Smooth muscle cell of bladder (primary cell): ENCODE measurements around the gene CCDC117. TPM values are rescaled to one million over a fixed set of nuclear protein-coding genes. Genes with fewer than 3 reads are reported as not detected.

Experiments used
- total RNA-seq: library from RNA; depleted of rRNA; stranded (reverse); fragments of >200 nt; gene quantifications from 2 replicates; pipeline ENCODE4 v1.2.3, GENCODE V29; 2014

Gene CCDC117, protein sequence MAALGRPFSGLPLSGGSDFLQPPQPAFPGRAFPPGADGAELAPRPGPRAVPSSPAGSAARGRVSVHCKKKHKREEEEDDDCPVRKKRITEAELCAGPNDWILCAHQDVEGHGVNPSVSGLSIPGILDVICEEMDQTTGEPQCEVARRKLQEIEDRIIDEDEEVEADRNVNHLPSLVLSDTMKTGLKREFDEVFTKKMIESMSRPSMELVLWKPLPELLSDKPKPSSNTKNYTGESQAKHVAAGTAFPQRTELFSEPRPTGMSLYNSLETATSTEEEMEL
- total RNA-seq, result 12.8 and 15.2 TPM in 2 replicates

DNA sequence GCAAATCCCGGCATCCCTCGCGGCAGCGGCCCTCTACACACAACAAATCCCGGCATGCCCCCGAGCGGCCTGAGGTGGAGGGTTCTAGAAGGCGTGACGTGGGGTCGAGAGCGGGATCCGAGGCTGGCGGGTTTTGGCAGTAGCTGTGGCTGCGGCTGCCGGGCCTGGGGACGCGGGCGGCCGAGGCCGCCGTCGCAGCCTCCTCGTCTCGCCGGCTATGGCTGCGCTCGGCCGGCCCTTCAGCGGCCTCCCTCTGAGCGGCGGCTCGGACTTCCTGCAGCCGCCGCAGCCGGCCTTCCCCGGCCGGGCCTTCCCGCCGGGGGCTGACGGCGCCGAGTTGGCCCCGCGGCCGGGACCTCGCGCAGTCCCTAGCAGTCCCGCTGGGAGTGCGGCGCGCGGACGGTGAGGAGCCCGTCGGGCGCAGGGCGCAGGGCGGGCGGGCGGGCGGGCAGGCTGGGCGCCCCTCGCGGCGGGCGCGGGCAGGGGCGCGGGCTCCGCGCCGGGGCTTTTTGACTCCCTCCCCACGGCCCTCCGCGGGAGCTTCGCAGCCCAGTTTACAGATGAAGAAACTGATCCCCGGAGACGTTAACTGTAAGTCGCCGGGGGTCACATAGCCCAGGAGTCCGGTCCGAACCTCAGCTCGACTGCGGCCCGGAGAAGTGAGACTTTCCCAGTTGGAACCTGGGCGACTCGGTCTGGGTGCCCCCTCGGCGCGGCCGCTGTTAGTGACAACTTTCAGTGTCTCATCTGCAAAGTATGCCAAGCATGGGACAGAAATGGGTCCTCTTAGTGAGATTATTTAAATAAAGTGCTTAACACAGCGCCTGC is at the start of gene CCDC117:
Gene CCDC117, plus strand, starts transcription at position 63 of the 828 bp plus-strand sequence. Its CDS starts 155 bp downstream, at position 218.

DNA sequence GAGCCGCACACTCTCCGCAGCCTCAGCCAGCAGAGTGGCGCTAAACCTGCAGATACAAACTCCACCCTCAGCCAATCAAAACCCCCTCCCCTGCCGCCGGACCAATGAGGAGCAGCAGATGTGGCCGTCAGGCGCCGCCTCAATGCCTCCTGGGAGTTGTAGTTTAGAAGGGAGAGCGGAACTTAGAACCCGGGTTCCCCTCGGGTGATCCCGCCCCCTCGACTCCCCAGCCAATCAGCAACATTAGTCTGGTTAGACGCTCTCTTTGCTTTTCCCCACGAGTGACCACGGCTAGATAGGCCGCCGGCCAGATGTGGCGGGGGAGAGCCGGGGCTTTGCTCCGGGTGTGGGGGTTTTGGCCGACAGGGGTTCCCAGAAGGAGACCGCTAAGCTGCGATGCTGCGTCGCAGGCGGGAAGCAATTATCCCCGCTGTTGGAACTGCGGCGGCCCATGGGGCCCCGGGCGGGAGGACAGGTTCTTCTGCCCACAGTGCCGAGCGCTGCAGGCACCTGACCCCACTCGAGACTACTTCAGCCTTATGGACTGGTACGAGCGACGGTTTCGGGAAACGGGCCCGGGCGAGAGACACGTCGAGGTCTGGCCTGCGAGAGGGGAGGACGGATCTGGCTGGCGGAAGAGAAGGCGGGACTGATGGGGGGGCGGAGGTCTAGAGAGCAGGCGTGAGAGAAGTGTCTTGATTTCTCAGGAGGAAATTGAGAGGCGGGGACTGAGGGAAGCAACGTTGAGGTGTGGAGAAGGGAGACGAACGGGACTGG is 30.5 kb upstream of the CCDC117 start, which contains the start of the genes CHEK2 and HSCB:
Gene CHEK2, minus strand, starts transcription at position 36 of the 777 bp plus-strand sequence. CDS start 7,099 bp downstream, outside the sequence.
Gene HSCB, plus strand, starts transcription at position 255 of the 777 bp plus-strand sequence. Its CDS starts 57 bp downstream, at position 312.

DNA sequence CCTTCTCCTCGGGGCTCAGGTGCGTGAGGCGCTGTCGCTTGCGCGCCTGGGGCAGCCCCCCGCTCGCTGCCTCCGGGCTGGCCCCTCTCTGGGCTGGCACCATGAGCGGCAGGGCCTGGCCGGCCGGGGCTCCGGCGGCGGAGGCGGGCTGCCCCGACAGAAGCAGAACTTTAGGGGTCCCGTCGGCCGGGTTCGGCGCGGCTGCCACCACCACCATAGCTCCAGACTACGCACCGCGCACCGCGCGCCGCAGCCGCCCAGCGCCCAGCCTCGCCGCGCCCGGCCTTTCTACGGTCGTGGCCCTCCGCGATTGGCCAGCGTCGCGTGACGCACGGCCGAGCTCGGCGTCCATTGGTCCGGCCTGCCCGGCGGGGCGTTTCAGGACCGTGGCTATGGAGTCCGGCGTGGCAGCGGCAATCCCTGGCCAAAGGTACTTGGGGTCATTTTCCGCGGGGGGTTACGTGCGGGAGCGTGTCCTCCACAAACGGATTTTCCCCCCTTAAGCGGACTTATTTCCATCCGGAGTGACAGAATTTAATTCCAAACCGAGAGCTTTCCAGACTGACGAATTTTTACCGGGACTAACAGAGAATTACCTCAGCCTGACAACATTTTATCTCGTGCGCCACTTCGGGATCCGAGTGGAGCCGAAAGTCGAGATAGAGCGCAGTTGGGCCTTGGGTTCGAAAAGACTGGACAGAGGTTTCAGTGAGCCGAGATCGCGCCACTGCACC is 28.0 kb downstream of the CCDC117 start, which contains the start of gene XBP1:
Gene XBP1, minus strand, starts transcription at position 262 of the 734 bp plus-strand sequence.

Other genes with a start within 250 kb of the CCDC117 start
- 20.2 and 24.0 TPM in 2 replicates for gene TTC28, start 92.9 kb upstream of the CCDC117 start, total RNA-seq
- 21.7 and 28.3 TPM in 2 replicates for gene CHEK2, start 30.9 kb upstream of the CCDC117 start, total RNA-seq
- 15.9 and 24.7 TPM in 2 replicates for gene HSCB, start 30.7 kb upstream of the CCDC117 start, total RNA-seq
- 206 and 260 TPM in 2 replicates for gene XBP1, start 27.9 kb downstream of the CCDC117 start, total RNA-seq
- 2.3 and 2.8 TPM in 2 replicates for gene ZNRF3, start 110.9 kb downstream of the CCDC117 start, total RNA-seq